Activated naive CD4-positive, alpha-beta T cell treated with anti-CD3 and anti-CD28 coated beads for 36 hours (primary cell): ENCODE measurements around the gene PDIA5. TPM values are rescaled to one million over a fixed set of nuclear protein-coding genes. Genes with fewer than 3 reads are reported as not detected.

Experiments
- CTCF ChIA-PET: fragments of 350-600 bp; sonication (Branson Sonifier 250); formaldehyde crosslinking; loops from one replicate; lab custom pipeline; 2021; ENCODE audit warnings: antibody characterized with exemption; lab: Charles Lee
- DNase-seq: peaks from one replicate; pipeline ENCODE4 v3.0.0-alpha.2; 2020
- H3K27ac Mint-ChIP-seq: one replicate; pipeline ENCODE4 v1.8.0; 2021; ENCODE audit warnings: mild to moderate bottlenecking, mixed read lengths
- H3K27me3 Mint-ChIP-seq: one replicate; pipeline ENCODE4 v1.8.0; 2021; ENCODE audit warnings: low read depth, mixed read lengths
- H3K36me3 Mint-ChIP-seq: one replicate; pipeline ENCODE4 v1.8.0; 2021; ENCODE audit warnings: low read depth, mixed read lengths
- H3K4me1 Mint-ChIP-seq: one replicate; pipeline ENCODE4 v1.8.0; 2021; ENCODE audit warnings: low read depth, mixed read lengths
- H3K4me3 Mint-ChIP-seq: one replicate; pipeline ENCODE4 v1.8.0; 2021; ENCODE audit warnings: mild to moderate bottlenecking, moderate library complexity, mixed read lengths
- H3K9me3 Mint-ChIP-seq: one replicate; pipeline ENCODE4 v1.8.0; 2021; ENCODE audit warnings: mixed read lengths
- intact Hi-C: fragments of 100-400 bp; cut with micrococcal nuclease; formaldehyde crosslinking; loops from one replicate; pipeline ENCODE4 v1.15.1; 2023
- total RNA-seq, 2 experiments: library from RNA; stranded (reverse); gene quantifications; one replicate each; pipeline ENCODE4 v1.2.3, GENCODE V29; 2021

Gene PDIA5
- total RNA-seq, 2 experiments from 2014 or later, result 20.7 to 21.2 TPM

- Mint-ChIP-seq H3K27ac (no peak overlapping the region), H3K27me3 (peaks cover 2% of the 10 kb centered on the region), H3K4me3 (no peak overlapping the region), H3K4me1 (no peaks in the 10 kb centered on the region), H3K36me3 (no peaks in the 10 kb centered on the region), H3K9me3 (no peaks in the 10 kb centered on the region)
- CTCF ChIA-PET, result interaction anchor here (0.5 to 1.5 kb wide), 3 partner anchors 17 to 336 kb away, joined by 3 to 10 read pairs (median 6); no protein-coding TSS in a partner anchor
- intact Hi-C loops, result no loop called here
- DNase-seq, result no peak
Observed at GRCh38 chr3:123044981-123045763, 21.7 kb upstream of the PDIA5 start.

GRCh38 chr3:123046262-123047061, 20.4 kb upstream of the PDIA5 start:
- Mint-ChIP-seq H3K27ac (no peak overlapping the region), H3K36me3 (no peaks in the 10 kb centered on the region), H3K4me3 (no peak overlapping the region), H3K9me3 (no peaks in the 10 kb centered on the region), H3K27me3 (no peaks in the 10 kb centered on the region), H3K4me1 (no peaks in the 10 kb centered on the region)
- DNase-seq, result no peak
- intact Hi-C loops, result no loop called here
- CTCF ChIA-PET, result no interaction called here

DNA sequence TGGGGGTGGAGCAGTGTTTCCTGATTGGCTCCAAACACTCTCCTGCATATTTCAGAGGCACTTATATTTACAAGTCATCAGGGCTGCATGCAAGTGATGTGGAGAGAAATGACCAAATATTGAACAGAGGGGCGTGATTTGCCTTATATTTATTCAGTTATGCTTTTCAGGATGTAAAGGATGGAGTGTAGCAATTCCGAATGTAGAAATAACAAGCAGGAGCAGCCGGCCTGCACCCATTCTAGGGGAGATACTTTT, 19.8 kb upstream of the PDIA5 start:
- no peak for DNase-seq
- no peak overlapping the region for H3K27ac Mint-ChIP-seq
- intact Hi-C loops, result no loop called here
- CTCF ChIA-PET, result no interaction called here
- no peaks in the 10 kb centered on the region for H3K36me3 Mint-ChIP-seq
- no peaks in the 10 kb centered on the region for H3K9me3 Mint-ChIP-seq
- no peaks in the 10 kb centered on the region for H3K4me1 Mint-ChIP-seq
- no peaks in the 10 kb centered on the region for H3K27me3 Mint-ChIP-seq
- H3K4me3 Mint-ChIP-seq, result no peak overlapping the region

DNA sequence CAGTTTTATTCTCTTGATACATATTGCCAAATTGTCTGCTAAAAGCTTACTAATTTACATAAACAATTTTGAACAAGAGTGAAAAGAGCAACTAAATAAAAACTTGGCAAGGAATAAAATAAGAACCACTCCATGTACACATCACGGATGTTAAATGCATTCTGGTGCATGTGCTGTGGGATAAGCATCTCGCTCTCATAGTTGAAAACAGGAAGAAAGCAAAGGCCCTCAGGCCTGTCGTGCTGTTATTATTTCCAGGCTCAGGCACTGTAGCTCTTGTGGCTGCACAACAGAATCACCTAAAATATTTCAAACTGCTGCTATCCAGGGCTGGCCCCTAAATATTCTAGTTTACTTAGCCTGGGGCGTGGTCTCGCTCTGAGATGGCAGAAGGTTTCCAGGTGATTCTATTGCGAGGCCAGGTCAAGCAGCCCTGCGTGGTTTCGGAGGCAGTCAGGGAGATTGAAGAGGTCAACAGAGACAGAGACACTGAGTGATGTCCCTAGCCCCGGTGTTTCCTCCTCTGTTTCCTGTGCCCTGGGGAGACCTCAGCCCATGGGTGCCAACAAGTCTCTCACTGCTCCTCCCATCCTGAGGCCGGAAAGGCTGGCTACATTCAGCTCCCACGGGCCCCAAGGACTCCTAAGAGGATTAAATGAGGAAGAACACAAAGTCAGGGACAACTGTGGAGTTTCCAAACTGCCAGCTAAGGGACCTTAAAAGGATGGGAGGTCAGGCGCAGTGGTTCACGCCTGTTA, 18.2 kb upstream of the PDIA5 start:
- Mint-ChIP-seq H3K4me3 (no peak overlapping the region), H3K36me3 (no peaks in the 10 kb centered on the region), H3K4me1 (no peaks in the 10 kb centered on the region), H3K27me3 (no peaks in the 10 kb centered on the region), H3K9me3 (no peaks in the 10 kb centered on the region), H3K27ac (no peak overlapping the region)
- CTCF ChIA-PET, result interaction anchor here (1.4 kb wide), 1 partner anchor 21 kb away, joined by 4 read pairs; the partner anchor contains the start of gene SEMA5B
- intact Hi-C loops, result no loop called here
- no peak for DNase-seq

DNA sequence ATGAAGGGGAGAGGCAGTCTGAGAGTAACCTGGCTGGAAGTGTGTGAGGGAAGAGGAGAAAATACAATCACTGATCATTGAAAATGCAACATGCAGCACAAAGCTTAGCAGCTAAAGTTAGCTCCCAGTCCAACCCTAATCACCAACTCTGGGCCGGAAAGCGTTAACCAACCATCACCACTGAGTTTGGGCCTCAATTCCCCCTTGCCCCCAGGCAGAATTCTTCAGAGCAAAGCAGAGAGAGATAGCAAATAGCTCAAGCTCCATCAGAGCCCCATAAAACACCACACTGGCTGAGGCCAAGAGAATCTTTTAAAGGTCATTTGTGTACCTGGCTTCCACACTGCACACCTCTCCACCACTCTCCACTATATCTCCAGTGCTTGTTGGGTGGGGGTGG, 16.2 kb upstream of the PDIA5 start:
- Mint-ChIP-seq H3K4me1 (no peaks in the 10 kb centered on the region), H3K36me3 (no peaks in the 10 kb centered on the region), H3K27me3 (no peaks in the 10 kb centered on the region), H3K27ac (no peak overlapping the region), H3K4me3 (no peak overlapping the region), H3K9me3 (no peaks in the 10 kb centered on the region)
- no peak for DNase-seq
- intact Hi-C loops, result no loop called here
- CTCF ChIA-PET, result interaction anchor here (1.1 kb wide), 1 partner anchor 19 kb away, joined by 4 read pairs; no protein-coding TSS in a partner anchor

GRCh38 chr3:123053107-123053506, 13.7 kb upstream of the PDIA5 start:
- no peak overlapping the region for H3K27ac Mint-ChIP-seq
- H3K27me3 Mint-ChIP-seq, result no peaks in the 10 kb centered on the region
- intact Hi-C loops, result no loop called here
- H3K4me1 Mint-ChIP-seq, result no peaks in the 10 kb centered on the region
- CTCF ChIA-PET, result no interaction called here
- no peaks in the 10 kb centered on the region for H3K36me3 Mint-ChIP-seq
- no peak overlapping the region for H3K4me3 Mint-ChIP-seq
- DNase-seq, result no peak
- no peaks in the 10 kb centered on the region for H3K9me3 Mint-ChIP-seq

DNA sequence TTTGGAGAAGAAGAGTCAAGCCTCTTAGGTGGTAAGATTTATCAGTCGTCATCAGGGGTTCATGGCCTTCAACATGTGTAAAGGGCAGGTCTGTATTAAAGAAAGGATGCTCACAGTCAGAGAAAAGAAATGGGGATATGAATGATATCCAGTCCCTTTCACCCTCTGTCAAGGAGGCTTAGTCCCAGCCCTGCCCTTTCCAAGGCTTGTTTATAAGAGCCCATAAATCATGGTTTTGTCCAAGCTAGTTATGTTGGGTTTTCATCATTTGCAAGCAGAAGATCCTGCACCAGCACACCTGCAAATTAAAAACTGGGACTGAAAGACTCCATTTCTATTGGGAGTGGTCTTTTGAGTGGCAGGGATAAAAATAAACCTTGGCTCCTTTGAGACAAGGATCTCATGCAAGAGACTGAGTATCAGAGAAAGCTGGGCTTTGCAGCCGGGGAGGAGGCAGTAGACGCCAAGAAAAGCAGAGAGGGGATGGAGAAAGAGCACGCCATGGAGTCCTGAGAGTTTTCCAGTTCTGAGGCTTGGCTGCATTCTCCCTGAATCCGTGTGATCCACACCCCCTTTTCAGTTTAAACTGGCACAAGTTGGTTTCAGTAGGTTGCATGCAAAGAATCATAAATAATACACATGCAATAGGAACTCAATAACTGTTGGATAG, 12.6 kb upstream of the PDIA5 start:
- H3K36me3 Mint-ChIP-seq, result no peaks in the 10 kb centered on the region
- no peaks in the 10 kb centered on the region for H3K9me3 Mint-ChIP-seq
- H3K4me3 Mint-ChIP-seq, result no peak overlapping the region
- CTCF ChIA-PET, result no interaction called here
- intact Hi-C loops, result no loop called here
- H3K4me1 Mint-ChIP-seq, result no peaks in the 10 kb centered on the region
- no peak for DNase-seq
- no peak overlapping the region for H3K27ac Mint-ChIP-seq
- H3K27me3 Mint-ChIP-seq, result no peaks in the 10 kb centered on the region

- no peak for DNase-seq
- H3K4me3 Mint-ChIP-seq, result no peak overlapping the region
- H3K36me3 Mint-ChIP-seq, result no peaks in the 10 kb centered on the region
- no peaks in the 10 kb centered on the region for H3K4me1 Mint-ChIP-seq
- intact Hi-C loops, result no loop called here
- no peaks in the 10 kb centered on the region for H3K9me3 Mint-ChIP-seq
- no peak overlapping the region for H3K27ac Mint-ChIP-seq
- CTCF ChIA-PET, result no interaction called here
- no peaks in the 10 kb centered on the region for H3K27me3 Mint-ChIP-seq
Observed at GRCh38 chr3:123054931-123055330, 11.9 kb upstream of the PDIA5 start.

- intact Hi-C loops, result no loop called here
- H3K4me3 Mint-ChIP-seq, result no peak overlapping the region
- no peak for DNase-seq
- no peaks in the 10 kb centered on the region for H3K9me3 Mint-ChIP-seq
- no peak overlapping the region for H3K27ac Mint-ChIP-seq
- no peaks in the 10 kb centered on the region for H3K4me1 Mint-ChIP-seq
- H3K36me3 Mint-ChIP-seq, result no peaks in the 10 kb centered on the region
- no peaks in the 10 kb centered on the region for H3K27me3 Mint-ChIP-seq
- CTCF ChIA-PET, result no interaction called here
Observed at GRCh38 chr3:123055352-123055751, 11.5 kb upstream of the PDIA5 start.

DNA sequence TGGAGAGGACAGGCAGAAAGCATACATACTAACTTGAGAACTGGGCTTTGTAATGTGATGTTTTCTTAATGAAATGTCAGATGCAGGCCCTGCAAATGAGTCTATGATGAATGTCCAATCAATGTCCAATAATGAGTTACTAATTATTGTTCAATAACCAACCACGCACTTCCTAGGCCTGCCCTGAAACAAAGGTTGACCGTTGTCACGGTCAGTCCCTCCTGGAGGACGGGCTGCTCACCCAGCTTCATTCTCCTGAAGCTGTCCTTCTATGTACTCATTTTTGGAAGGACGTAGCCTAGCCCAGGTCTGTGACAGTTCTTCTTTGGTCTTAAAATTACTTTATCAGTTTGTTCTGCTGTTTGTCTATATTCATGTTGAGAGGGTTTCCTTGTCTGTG, 8.3 kb upstream of the PDIA5 start:
- H3K9me3 Mint-ChIP-seq, result no peaks in the 10 kb centered on the region
- no peak overlapping the region for H3K4me3 Mint-ChIP-seq
- no peaks in the 10 kb centered on the region for H3K27me3 Mint-ChIP-seq
- CTCF ChIA-PET, result interaction anchor here (0.6 kb wide), 1 partner anchor 1548 kb away, joined by 3 read pairs; no protein-coding TSS in a partner anchor
- H3K36me3 Mint-ChIP-seq, result no peaks in the 10 kb centered on the region
- intact Hi-C loops, result no loop called here
- no peak for DNase-seq
- H3K27ac Mint-ChIP-seq, result no peak overlapping the region
- H3K4me1 Mint-ChIP-seq, result no peaks in the 10 kb centered on the region

DNA sequence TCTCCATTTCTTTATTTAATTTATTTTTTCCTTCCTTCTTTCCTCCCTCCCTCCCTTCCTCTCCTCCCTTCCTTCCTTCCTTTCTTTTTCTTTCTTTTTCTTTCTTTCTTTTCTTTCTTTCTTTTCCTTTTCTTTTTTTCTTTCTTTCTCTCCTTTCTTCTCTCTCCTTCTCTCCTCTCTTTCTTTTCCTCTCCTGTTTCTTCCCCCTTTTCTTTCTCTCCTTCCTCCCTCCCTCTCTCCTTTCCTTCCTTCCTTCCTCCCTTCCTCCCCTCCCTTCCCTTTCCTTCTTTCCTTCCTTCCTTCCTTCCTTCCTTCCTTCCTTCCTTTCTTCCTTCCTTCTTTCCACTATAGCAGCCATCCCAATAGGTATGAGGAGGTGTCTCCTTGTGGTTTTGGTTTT, 6.8 kb upstream of the PDIA5 start:
- Mint-ChIP-seq H3K27ac (no peak overlapping the region), H3K27me3 (no peaks in the 10 kb centered on the region), H3K36me3 (no peaks in the 10 kb centered on the region), H3K9me3 (no peaks in the 10 kb centered on the region), H3K4me3 (no peak overlapping the region), H3K4me1 (peaks cover 8% of the 10 kb centered on the region)
- CTCF ChIA-PET, result no interaction called here
- no peak for DNase-seq
- intact Hi-C loops, result no loop called here

DNA sequence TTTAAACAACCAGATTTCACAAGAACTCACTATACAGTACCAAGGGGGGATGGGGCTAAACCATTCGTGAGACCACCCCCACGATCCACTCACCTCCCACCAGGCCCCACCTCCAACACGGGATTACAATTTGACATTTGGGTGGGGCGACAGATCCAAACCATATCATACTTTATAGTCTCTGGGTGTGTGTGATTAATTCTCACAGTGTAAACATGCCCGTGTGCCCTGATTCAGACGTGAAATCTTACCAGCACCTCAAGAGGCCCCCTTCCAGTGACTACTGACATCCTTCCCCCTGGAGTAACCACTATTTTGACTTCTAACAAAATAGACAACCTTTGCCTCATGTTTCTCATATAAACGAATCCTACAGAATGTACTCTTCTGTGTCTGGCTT, 5.0 kb upstream of the PDIA5 start:
- Mint-ChIP-seq H3K4me3 (no peak overlapping the region), H3K4me1 (peaks cover 13% of the 10 kb centered on the region)
- CTCF ChIA-PET, result no interaction called here

More for the DNA sequence above, 5.0 kb upstream of the PDIA5 start:
- no peak for DNase-seq
- Mint-ChIP-seq H3K27me3 (no peaks in the 10 kb centered on the region), H3K36me3 (no peaks in the 10 kb centered on the region), H3K9me3 (no peaks in the 10 kb centered on the region), H3K27ac (no peak overlapping the region)
- intact Hi-C loops, result no loop called here
